Natural killer cell treated with Interleukin-12 subunit alpha and Interleukin-12 subunit beta and Interleukin-15 and Interleukin-18, amount 100 ng/mL, for 72 hours (primary cell): ENCODE measurements around the gene HOMER2. TPM values are rescaled to one million over a fixed set of nuclear protein-coding genes. Genes with fewer than 3 reads are reported as not detected.
"Not testable (repeated sequence)": the region's sequence is repeated elsewhere in the genome, so short reads cannot be mapped to it uniquely, and the experiment has no call there.

Source experiments
- ATAC-seq, 2 donors: fragments of 150-1000 bp; cut with Tn5 transposase in 1 of 2; sonication (Bioruptor Pico), chemical (Tn5 transposase) in 1 of 2; 2 replicates each; pipeline ENCODE4 v1.10.0; 2021
- DNase-seq: peaks from one replicate; pipeline ENCODE4 v3.0.0; 2022; ENCODE audit warnings: low spot score
- H3K27ac Mint-ChIP-seq, 2 donors: 1 replicate in 1 of 2; 2 replicates in 1 of 2; pipeline ENCODE4 v1.8.0; 2022; ENCODE audit warnings: mixed read lengths in 2 of 2, mild to moderate bottlenecking in 1 of 2, moderate library complexity in 1 of 2
- H3K27me3 Mint-ChIP-seq, 2 donors: 1 replicate in 1 of 2; 2 replicates in 1 of 2; pipeline ENCODE4 v1.8.0; 2022; ENCODE audit warnings: mixed read lengths in 2 of 2
- H3K36me3 Mint-ChIP-seq: one replicate; pipeline ENCODE4 v1.8.0; 2022; ENCODE audit warnings: mixed read lengths
- H3K4me1 Mint-ChIP-seq, 2 donors: 1 replicate in 1 of 2; 2 replicates in 1 of 2; pipeline ENCODE4 v1.8.0; 2022; ENCODE audit warnings: low read depth in 2 of 2, mixed read lengths in 2 of 2, mild to moderate bottlenecking in 1 of 2
- H3K4me3 Mint-ChIP-seq: one replicate; pipeline ENCODE4 v1.8.0; 2022; ENCODE audit warnings: mixed read lengths
- H3K9me3 Mint-ChIP-seq: 2 replicates; pipeline ENCODE4 v1.8.0; 2022; ENCODE audit warnings: mixed read lengths
- total RNA-seq, 2 donors: library from RNA; stranded (reverse); gene quantifications; one replicate each; pipeline ENCODE4 v1.2.3, GENCODE V29; 2022

HOMER2 gene
- total RNA-seq, 2 donors from 2014 or later: 3.1 to 4.5 TPM

- no peak overlapping the region for H3K4me3 Mint-ChIP-seq
- no peaks in the 10 kb centered on the region for H3K36me3 Mint-ChIP-seq
- no peak for ATAC-seq
- no peak overlapping the region for H3K27ac Mint-ChIP-seq
- H3K9me3 Mint-ChIP-seq: no peaks in the 10 kb centered on the region
- no peaks in the 10 kb centered on the region for H3K27me3 Mint-ChIP-seq
- DNase-seq: no peak
- no peaks in the 10 kb centered on the region for H3K4me1 Mint-ChIP-seq
Measured at GRCh38 chr15:82871832-82872484, 80.6 kb downstream of the HOMER2 start.

GRCh38 chr15:82871358-82871757 is 81.2 kb downstream of the HOMER2 start:
- DNase-seq (no peak), ATAC-seq (no peak)
- Mint-ChIP-seq H3K36me3 (no peaks in the 10 kb centered on the region), H3K4me1 (no peaks in the 10 kb centered on the region), H3K9me3 (no peaks in the 10 kb centered on the region), H3K27ac (no peak overlapping the region), H3K4me3 (no peak overlapping the region), H3K27me3 (no peaks in the 10 kb centered on the region)

- Mint-ChIP-seq H3K4me3 (no peak overlapping the region), H3K36me3 (no peaks in the 10 kb centered on the region), H3K27ac (no peak overlapping the region), H3K9me3 (no peaks in the 10 kb centered on the region), H3K27me3 (no peaks in the 10 kb centered on the region), H3K4me1 (no peaks in the 10 kb centered on the region)
- DNase-seq: no peak
- ATAC-seq: no peak
Measured at GRCh38 chr15:82870727-82871320, 81.7 kb downstream of the HOMER2 start.

DNA sequence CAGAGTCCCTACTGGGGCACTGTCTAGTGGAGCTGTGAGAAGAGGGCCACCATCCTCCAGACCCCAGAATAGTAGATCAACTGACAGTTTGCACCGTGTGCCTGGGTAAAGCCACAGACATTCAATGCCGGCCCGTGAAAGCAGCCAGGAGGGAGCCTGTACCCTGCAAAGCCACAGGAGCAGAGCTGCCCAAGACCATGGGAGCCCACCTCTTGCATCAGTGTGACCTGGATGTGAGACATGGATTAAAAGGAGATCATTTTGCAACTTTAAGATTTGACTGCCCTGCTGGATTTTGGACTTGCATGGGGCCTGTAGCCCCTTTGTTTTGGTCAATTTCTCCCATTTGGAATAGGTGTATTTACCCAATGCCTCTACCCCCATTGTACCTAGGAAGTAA is 86.5 kb downstream of the HOMER2 start:
- H3K27me3 Mint-ChIP-seq, DNase-seq, H3K9me3 Mint-ChIP-seq, ATAC-seq, H3K36me3 Mint-ChIP-seq, H3K4me3 Mint-ChIP-seq, H3K27ac Mint-ChIP-seq, H3K4me1 Mint-ChIP-seq: not testable (repeated sequence)

GRCh38 chr15:82865581-82865980 is 86.9 kb downstream of the HOMER2 start:
- H3K27me3 Mint-ChIP-seq, DNase-seq, H3K4me1 Mint-ChIP-seq, H3K36me3 Mint-ChIP-seq, ATAC-seq, H3K27ac Mint-ChIP-seq, H3K4me3 Mint-ChIP-seq, H3K9me3 Mint-ChIP-seq: not testable (repeated sequence)

- Mint-ChIP-seq H3K9me3 (no peaks in the 10 kb centered on the region), H3K27me3 (no peaks in the 10 kb centered on the region), H3K27ac (no peak overlapping the region), H3K36me3 (no peaks in the 10 kb centered on the region), H3K4me3 (no peak overlapping the region), H3K4me1 (no peaks in the 10 kb centered on the region)
- ATAC-seq (no peak), DNase-seq (no peak)
Measured at GRCh38 chr15:82864967-82865366, 87.6 kb downstream of the HOMER2 start.

DNA sequence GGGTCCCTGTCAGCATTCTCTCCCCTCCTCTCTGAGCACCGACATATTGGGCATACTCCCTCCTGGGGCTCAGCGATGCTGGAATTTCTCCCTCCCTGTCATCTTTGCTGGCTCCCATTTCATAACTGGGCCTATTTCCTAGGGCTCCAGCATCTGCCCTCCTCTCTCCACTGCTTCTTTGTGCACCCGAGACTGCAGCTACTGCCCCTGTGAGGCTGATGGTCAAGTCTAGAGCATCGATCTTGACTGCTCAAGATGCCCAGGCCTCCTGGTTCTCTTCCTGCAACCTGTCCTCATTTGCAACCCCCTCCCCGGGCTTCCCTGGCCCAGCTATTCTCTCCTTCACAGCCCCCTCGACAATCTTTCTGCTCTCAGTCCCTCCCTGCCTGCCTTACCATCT is 89.6 kb downstream of the HOMER2 start:
- Mint-ChIP-seq H3K9me3 (no peaks in the 10 kb centered on the region), H3K4me1 (no peaks in the 10 kb centered on the region), H3K27ac (no peak overlapping the region), H3K36me3 (no peaks in the 10 kb centered on the region), H3K27me3 (no peaks in the 10 kb centered on the region), H3K4me3 (no peak overlapping the region)
- ATAC-seq: no peak
- DNase-seq: no peak

DNA sequence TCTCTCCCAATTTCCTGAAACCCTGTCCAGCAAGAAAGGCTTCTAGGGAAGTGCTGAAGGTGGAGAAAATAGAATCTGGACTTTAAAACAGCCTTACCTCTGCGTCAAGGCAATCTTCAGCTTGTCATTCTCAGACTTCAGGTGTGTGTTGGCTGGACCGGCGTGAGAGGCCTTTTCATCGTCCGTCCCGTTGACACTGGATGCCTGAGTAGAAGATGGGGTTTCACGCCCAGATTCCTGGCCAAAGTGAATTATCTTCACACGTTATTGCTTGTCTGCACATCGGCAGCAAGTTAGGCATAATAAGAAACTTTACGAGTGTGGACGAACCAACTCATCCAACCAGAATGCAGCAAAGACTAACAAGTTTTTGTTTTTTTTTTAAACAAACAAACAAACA is 93.6 kb downstream of the HOMER2 start:
- H3K36me3 Mint-ChIP-seq: no peaks in the 10 kb centered on the region
- DNase-seq: no peak

GRCh38 chr15:82856397-82857170 is 95.9 kb downstream of the HOMER2 start:
- Mint-ChIP-seq H3K36me3 (no peaks in the 10 kb centered on the region), H3K27ac (no peak overlapping the region), H3K9me3 (no peaks in the 10 kb centered on the region), H3K27me3 (no peaks in the 10 kb centered on the region), H3K4me1 (no peaks in the 10 kb centered on the region), H3K4me3 (no peak overlapping the region)
- ATAC-seq: no peak
- no peak for DNase-seq

More for the DNA sequence above, 93.6 kb downstream of the HOMER2 start:
- Mint-ChIP-seq H3K27me3 (no peaks in the 10 kb centered on the region), H3K9me3 (no peaks in the 10 kb centered on the region), H3K27ac (no peak overlapping the region), H3K4me1 (no peaks in the 10 kb centered on the region), H3K4me3 (no peak overlapping the region)
- no peak for ATAC-seq

DNA sequence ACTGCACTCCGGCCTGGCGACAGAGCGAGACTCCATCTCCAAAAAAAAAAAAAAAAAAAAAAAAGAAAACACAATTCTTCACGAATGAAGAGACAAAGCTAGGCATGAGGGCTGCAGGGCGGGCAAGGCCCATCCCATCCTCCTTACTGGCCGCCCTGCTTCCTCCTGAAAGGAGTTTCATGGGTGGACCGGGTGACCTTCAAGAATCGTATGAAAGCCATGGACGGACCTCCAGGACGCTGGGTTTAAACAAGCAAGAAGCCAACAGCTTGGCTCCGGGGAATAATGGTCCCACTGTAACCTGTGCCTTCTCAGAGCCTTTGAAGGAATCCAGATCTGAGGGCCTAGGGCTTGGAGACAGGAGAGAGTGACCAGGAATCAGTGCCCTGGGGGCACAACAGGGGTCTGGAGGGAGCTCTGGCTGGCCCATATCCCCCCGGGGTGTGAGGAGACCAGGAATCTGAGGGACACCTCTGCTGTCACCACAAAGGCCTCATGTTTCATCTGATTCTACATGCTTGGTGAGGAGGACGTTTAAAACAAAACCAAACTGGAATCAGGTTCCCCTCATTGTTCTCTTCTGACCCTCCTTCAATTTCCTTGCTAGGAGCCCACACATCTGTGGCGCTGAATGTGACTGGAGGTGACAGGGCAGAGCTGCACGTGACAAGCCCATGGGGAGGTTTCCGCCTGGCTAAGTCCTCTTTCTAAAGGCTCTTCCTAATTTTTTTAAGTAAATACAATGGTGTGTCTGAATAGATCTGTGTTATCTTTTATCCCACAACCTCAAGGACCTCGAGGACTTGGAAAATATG is 97.0 kb downstream of the HOMER2 start:
- Mint-ChIP-seq H3K4me3 (no peak overlapping the region), H3K27ac (no peak overlapping the region), H3K9me3 (no peaks in the 10 kb centered on the region)

DNA sequence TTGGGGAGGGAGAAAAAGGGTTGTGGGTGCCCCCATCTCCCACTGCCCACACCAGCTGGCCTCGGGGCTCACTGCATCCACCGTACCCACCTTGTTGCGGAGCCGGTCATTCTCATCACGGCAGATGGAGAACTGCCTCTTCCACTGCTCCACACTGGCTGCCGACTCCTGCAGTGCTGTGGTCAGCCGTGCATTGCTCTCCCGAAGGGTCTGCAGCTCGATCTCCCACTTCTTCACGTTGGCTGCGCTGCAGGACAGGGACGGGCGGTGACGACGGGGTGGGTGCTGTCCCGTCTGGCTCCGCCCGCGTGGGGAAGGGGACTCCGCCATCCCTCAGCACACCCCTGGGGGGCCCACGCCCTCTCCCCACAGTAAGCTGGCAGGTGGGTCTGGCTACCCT is 98.0 kb downstream of the HOMER2 start:
- DNase-seq (no peak), ATAC-seq (peak in 1 of 2 donors; percentile 51)
- Mint-ChIP-seq H3K4me1 (peaks cover 5 to 6% of the 10 kb centered on the region in 2 donors), H3K9me3 (no peaks in the 10 kb centered on the region), H3K27ac (no peak overlapping the region), H3K4me3 (no peak overlapping the region), H3K27me3 (no peaks in the 10 kb centered on the region), H3K36me3 (no peaks in the 10 kb centered on the region)

More for the DNA sequence above, 97.0 kb downstream of the HOMER2 start:
- ATAC-seq: no peak
- Mint-ChIP-seq H3K4me1 (no peaks in the 10 kb centered on the region), H3K27me3 (no peaks in the 10 kb centered on the region), H3K36me3 (no peaks in the 10 kb centered on the region)
- DNase-seq: no peak

DNA sequence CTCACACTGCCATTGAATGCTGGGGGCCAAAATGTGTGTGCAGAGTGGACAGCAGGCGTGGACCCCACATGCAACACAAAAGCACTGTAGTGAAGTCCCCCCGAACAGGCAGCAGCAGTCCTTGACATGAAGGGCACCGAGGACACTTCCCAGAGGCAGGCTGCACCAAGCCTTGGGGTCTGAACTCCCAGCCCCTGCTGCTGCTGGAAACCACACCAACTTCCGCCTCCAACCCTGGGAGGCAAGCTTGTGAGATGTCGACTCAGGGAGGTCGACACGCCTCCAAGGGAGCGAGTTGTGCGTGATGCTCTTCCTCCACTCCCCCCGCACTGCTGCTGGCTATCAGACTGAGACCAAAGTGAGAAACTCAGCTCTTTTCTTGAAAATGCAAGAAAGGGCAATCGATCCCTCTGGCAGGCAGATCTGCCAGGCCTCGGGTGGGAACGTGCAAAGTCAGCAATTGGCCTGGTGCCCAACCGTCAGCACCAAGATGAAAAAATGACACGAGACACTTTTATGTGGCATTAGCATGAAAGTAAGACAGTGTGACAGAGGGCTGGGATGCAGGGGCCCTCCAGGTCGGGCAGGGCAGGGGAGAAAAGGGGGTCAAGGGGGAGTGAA is 99.5 kb downstream of the HOMER2 start:
- ATAC-seq (no peak), DNase-seq (no peak)
- Mint-ChIP-seq H3K27ac (no peak overlapping the region), H3K4me1 (peaks cover 9 to 10% of the 10 kb centered on the region in 2 donors), H3K9me3 (no peaks in the 10 kb centered on the region), H3K36me3 (no peaks in the 10 kb centered on the region), H3K4me3 (no peak overlapping the region), H3K27me3 (no peaks in the 10 kb centered on the region)

DNA sequence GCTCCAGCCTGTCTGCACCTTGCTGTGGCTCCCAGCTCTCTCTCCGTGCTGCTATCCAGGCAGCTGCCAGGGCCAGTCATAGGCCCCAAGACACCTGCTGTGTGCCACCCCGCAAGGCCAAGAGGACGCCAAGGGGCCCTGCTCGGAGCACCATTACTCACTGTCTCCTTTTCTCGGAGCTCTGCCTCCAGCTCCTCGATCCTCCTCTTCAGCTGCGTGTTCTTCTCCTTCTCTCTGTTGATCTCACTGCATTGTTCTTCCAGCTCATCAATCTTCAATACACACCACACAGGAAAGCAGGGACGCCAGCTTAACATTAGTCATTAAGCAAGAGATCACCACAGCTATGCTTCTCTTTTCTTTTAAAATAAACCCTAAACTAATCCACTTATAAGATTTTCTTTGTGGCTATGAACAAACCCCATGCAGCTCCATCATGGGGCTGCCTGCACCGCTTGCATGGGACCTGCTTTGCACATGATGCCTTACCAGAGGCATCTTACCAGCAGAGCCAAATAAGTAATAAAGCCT is 100.5 kb downstream of the HOMER2 start:
- H3K9me3 Mint-ChIP-seq: no peaks in the 10 kb centered on the region
- H3K27me3 Mint-ChIP-seq: no peaks in the 10 kb centered on the region
- H3K4me1 Mint-ChIP-seq: peaks cover 9 to 10% of the 10 kb centered on the region in 2 donors
- ATAC-seq: no peak
- no peak overlapping the region for H3K4me3 Mint-ChIP-seq
- H3K36me3 Mint-ChIP-seq: no peaks in the 10 kb centered on the region
- H3K27ac Mint-ChIP-seq: no peak overlapping the region
- DNase-seq: no peak
